ENCODE data around the gene ATRX. TPM values are rescaled to one million over a fixed set of nuclear protein-coding genes. Genes with fewer than 3 reads are reported as not detected.

The ATRX gene
- total and polyA plus RNA-seq, 4 experiments from 2014 or later, result 24.4 to 111 (median 93.2) TPM

Other genes with a start within 250 kb of the ATRX start
- 10 to 100 TPM; 38.6 to 38.8 TPM for gene MAGT1, start 109.2 kb upstream of the ATRX start, total RNA-seq
- gene MAGT1, start 109.2 kb upstream of the ATRX start, polyA plus RNA-seq, result 10 to 100 TPM; 29.5 to 52.7 TPM
- gene COX7B, start 113.3 kb upstream of the ATRX start, total RNA-seq, result 100 to 1,000 TPM; 115 to 126 TPM
- gene COX7B, start 113.3 kb upstream of the ATRX start, polyA plus RNA-seq, result 100 to 1,000 TPM; 382 to 658 TPM
- gene ATP7A, start 124.5 kb upstream of the ATRX start, total RNA-seq, result 10 to 100 TPM; 15.3 to 16.8 TPM
- 1 to 10 TPM; 3.2 to 6.5 TPM for gene ATP7A, start 124.5 kb upstream of the ATRX start, polyA plus RNA-seq
- gene PGAM4, start 183.4 kb upstream of the ATRX start, total RNA-seq, result not detected
- under 1 TPM in 1 of 2 donors, not detected in 1; 0.45 TPM for gene PGAM4, start 183.4 kb upstream of the ATRX start, polyA plus RNA-seq

Measured in CD4-positive, alpha-beta memory T cell (primary cell).